Skin epidermis (tissue), 12 donors: ENCODE measurements around the gene BACH2.

ENCODE experiments used
- H3K27ac ChIP-seq, 21 experiments: fragments of 200-600 bp; sonication (generic) in 11 of 21; one replicate each; pipeline ENCODE4 v1.5.0; 2020; ENCODE audit warnings: mild to moderate bottlenecking in 3 of 21, inconsistent platforms in 2 of 21, moderate library complexity in 2 of 21
- H3K4me3 ChIP-seq, 7 experiments: fragments of 200-600 bp; sonication (generic) in 2 of 7; one replicate each; pipeline ENCODE4 v1.5.0; 2020; ENCODE audit warnings: inconsistent platforms in 2 of 7, mild to moderate bottlenecking in 2 of 7, moderate library complexity in 1 of 7

BACH2 gene

GRCh38 chr6:90303039-90303438 lies 6.4 kb upstream of the BACH2 start:
- Histone ChIP-seq H3K27ac (no peak overlapping the region), H3K4me3 (no peak overlapping the region)

GRCh38 chr6:90302320-90302719 lies 5.7 kb upstream of the BACH2 start:
- H3K4me3 ChIP-seq, result no peak overlapping the region
- H3K27ac ChIP-seq, result no peak overlapping the region

- Histone ChIP-seq H3K4me3 (no peak overlapping the region), H3K27ac (no peak overlapping the region)
These were observed 5.2 kb upstream of the BACH2 start for GRCh38 chr6:90301816-90302215.

- Histone ChIP-seq H3K27ac (peak overlapping the region in 1 of 21 experiments; percentile 88), H3K4me3 (no peak overlapping the region)
These were observed 1.9 kb upstream of the BACH2 start for GRCh38 chr6:90298459-90299053.

- peak overlapping the region in 3 of 21 experiments; percentile 77 to 91 (median 88) for H3K27ac ChIP-seq
- no peak overlapping the region for H3K4me3 ChIP-seq
These were observed 1.3 kb upstream of the BACH2 start for GRCh38 chr6:90297867-90298381.

GRCh38 chr6:90297115-90297866 lies 648 bp upstream of the BACH2 start:
- Histone ChIP-seq H3K27ac (peak overlapping the region in 16 of 21 experiments; percentile 22 to 92 (median 76)), H3K4me3 (peak overlapping the region; percentile 55 to 91 (median 73))

- H3K27ac ChIP-seq, result peak overlapping the region in 18 of 21 experiments; percentile 39 to 93 (median 82)
These were observed 746 bp downstream of the BACH2 start for GRCh38 chr6:90295854-90296340.

GRCh38 chr6:90294989-90295853 lies 1.4 kb downstream of the BACH2 start:
- Histone ChIP-seq H3K27ac (peak overlapping the region in 18 of 21 experiments; percentile 39 to 93 (median 82)), H3K4me3 (peak overlapping the region; percentile 55 to 91 (median 73))

More at GRCh38 chr6:90295854-90296340, 746 bp downstream of the BACH2 start:
- H3K4me3 ChIP-seq, result peak overlapping the region; percentile 55 to 91 (median 73)

- H3K27ac ChIP-seq, result peak overlapping the region in 15 of 21 experiments; percentile 13 to 92 (median 82)
- peak overlapping the region; percentile 55 to 91 (median 73) for H3K4me3 ChIP-seq
These were observed 2.0 kb downstream of the BACH2 start for GRCh38 chr6:90294614-90294988.

GRCh38 chr6:90294008-90294511 lies 2.6 kb downstream of the BACH2 start:
- peak overlapping the region in 2 of 7 experiments; percentile 73 to 88 for H3K4me3 ChIP-seq
- H3K27ac ChIP-seq, result peak overlapping the region in 1 of 21 experiments; percentile 48

- H3K27ac ChIP-seq, result no peak overlapping the region
These were observed 3.2 kb downstream of the BACH2 start for GRCh38 chr6:90293319-90293953.

GRCh38 chr6:90291565-90291964 lies 5.1 kb downstream of the BACH2 start:
- Histone ChIP-seq H3K4me3 (no peak overlapping the region), H3K27ac (no peak overlapping the region)

More at GRCh38 chr6:90293319-90293953, 3.2 kb downstream of the BACH2 start:
- no peak overlapping the region for H3K4me3 ChIP-seq

GRCh38 chr6:90290811-90291420 lies 5.7 kb downstream of the BACH2 start:
- no peak overlapping the region for H3K27ac ChIP-seq
- no peak overlapping the region for H3K4me3 ChIP-seq

- Histone ChIP-seq H3K4me3 (no peak overlapping the region), H3K27ac (no peak overlapping the region)
These were observed 6.7 kb downstream of the BACH2 start for GRCh38 chr6:90289902-90290301.

GRCh38 chr6:90288404-90288803 lies 8.2 kb downstream of the BACH2 start:
- no peak overlapping the region for H3K4me3 ChIP-seq
- H3K27ac ChIP-seq, result no peak overlapping the region

GRCh38 chr6:90286884-90287488 lies 9.7 kb downstream of the BACH2 start:
- Histone ChIP-seq H3K4me3 (no peak overlapping the region), H3K27ac (peak overlapping the region in 1 of 21 experiments; percentile 73)

- H3K4me3 ChIP-seq, result peak overlapping the region in 1 of 7 experiments; percentile 20
- H3K27ac ChIP-seq, result peak overlapping the region in 11 of 21 experiments; percentile 21 to 73 (median 41)
These were observed 10.8 kb downstream of the BACH2 start for GRCh38 chr6:90285611-90286381.
